ENCODE data around the gene ZDHHC12. TPM values are rescaled to one million over a fixed set of nuclear protein-coding genes. Genes with fewer than 3 reads are reported as not detected.

ZDHHC12 gene
- total RNA-seq, 1 donor from 2014 or later: 68.7 TPM

GRCh38 chr9:128731093-128731492, 7.2 kb upstream of the ZDHHC12 start:
- intact Hi-C loops (cut with micrococcal nuclease): no loop called here

- intact Hi-C loops (cut with micrococcal nuclease): loop anchor here (10.0 kb wide), 1 partner anchor 305 kb away; the partner anchor contains the start of gene MIGA2
These were observed 6.0 kb upstream of the ZDHHC12 start for GRCh38 chr9:128729766-128730517.

DNA sequence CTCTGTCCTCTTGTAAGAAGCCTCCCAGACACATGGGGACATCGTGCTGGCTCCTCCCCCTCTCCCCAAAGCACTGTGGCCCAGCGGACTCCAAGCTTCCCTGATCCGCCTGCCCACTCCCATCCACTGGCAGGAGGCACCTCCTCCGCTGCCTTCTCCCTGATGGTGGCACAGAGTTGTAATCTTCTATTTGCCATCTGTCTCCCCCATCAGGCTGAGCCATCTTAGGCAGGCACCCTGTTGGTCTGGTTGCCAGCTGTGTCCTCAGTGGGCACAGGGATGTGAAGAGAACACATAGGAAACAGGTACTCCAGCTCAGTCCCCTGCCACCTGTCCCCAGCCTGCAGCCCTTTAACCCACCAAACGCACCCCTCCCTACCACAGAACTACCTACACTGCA, 5.4 kb upstream of the ZDHHC12 start:
- intact Hi-C loops (cut with micrococcal nuclease): loop anchor here (10.0 kb wide), 1 partner anchor 305 kb away; the partner anchor contains the start of gene MIGA2

DNA sequence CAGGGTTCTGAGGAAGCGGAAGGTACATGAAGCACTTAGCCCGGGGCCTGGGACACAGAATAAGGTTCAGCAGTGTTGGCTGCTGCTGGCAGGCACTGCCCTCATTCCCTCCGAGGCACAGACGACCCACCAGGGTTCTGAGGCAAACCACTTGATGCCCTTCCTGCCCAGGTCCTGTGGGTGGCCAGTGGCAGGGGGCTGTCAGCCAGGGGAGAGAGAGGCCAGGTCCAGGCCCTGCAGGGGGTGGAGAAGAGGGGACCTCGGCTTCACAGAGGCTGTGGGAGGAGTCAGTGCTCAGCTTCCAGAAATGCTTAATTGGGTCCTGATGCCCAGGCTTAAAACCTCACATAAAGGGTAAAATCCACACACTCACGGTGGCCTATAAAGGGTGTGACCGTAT, 4.4 kb upstream of the ZDHHC12 start:
- intact Hi-C loops (cut with micrococcal nuclease): loop anchor here (10.0 kb wide), 1 partner anchor 307 kb away; the partner anchor contains the start of gene MIGA2

DNA sequence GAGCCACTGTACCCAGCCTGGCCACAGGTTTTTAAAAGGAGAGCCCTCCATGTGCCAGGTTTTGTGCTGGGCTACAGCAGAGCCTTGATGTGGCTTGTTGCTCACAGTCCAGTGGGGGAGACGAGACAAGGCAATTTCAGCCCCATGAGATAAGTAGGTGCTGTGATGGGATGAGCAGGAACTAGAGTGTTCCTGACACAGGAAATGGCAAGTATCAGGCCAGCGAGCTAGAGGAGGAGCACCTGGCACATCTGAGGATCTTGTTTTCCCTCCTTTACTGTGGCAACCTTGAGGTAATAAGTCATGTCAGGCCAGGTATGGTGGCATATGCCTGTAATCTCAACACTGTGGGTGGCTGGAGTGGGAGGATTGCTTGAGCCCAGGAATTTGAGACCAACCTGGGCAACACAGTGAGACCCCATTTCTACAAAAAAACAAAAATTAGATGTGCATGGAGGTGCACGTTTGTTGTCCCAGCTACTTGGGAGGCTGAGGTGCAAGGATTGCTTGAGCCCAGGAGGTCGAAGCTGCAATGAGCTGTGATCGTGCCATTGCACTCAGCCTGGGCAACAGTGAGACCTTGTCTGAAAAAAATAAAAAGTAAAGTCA, 3.8 kb upstream of the ZDHHC12 start:
- intact Hi-C loops (cut with micrococcal nuclease): loop anchor here (10.0 kb wide), 1 partner anchor 307 kb away; the partner anchor contains the start of gene MIGA2

DNA sequence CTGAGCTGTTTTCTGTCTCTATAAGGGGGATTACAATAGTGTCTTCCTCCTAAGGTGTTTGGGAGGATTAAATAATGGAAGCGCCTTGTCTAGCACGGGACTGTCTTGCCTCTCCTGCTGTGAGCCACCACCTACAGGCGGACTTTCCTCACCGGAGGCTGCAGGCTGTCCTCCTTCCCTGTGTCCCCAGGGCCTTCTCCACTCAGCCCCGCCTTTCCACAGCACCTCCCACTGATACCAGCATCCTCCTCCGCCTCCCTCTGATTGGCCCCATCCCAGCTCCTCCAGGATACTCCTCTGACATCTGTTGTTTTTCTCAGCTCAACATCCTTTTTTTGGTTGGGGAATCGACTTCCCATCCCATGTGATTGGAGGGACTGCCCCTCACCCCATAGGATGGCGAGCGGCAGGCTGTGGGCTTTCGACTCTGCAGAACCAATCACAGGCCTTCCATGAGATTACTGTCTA, 851 bp upstream of the ZDHHC12 start:
- intact Hi-C loops (cut with micrococcal nuclease): loop anchor here (1.0 to 10.0 kb wide), 8 partner anchors 36 to 310 kb away; partner anchors contain the start of genes DYNC2I2, ENDOG, LRRC8A and MIGA2

DNA sequence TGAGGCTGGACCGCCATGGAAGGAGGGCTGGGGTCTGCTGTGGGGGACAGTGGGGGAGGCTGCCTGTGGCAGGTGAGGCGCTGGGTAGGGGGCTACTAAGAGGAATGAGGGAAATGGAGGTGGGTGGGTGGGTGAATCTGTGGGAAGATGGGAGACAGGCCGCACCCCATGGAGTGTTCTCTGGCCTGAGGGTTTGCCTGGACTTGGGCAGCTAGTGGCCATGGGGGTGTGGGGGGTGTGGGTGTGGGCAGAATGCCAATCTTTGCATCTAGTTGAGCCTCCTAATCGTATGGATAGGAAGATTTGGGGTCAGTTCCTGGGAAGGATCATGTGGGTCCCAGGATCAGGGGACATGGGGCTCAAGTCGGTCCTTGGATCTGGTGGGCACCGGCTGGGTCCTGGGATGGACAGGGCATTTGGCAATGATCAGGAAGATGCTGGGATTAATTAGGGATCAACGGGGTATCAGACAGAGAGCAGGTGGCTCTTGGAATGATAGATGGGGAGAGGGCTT, 518 bp downstream of the ZDHHC12 start:
- intact Hi-C loops (cut with micrococcal nuclease): loop anchor here (10.0 kb wide), 1 partner anchor 311 kb away; the partner anchor contains the start of gene MIGA2

DNA sequence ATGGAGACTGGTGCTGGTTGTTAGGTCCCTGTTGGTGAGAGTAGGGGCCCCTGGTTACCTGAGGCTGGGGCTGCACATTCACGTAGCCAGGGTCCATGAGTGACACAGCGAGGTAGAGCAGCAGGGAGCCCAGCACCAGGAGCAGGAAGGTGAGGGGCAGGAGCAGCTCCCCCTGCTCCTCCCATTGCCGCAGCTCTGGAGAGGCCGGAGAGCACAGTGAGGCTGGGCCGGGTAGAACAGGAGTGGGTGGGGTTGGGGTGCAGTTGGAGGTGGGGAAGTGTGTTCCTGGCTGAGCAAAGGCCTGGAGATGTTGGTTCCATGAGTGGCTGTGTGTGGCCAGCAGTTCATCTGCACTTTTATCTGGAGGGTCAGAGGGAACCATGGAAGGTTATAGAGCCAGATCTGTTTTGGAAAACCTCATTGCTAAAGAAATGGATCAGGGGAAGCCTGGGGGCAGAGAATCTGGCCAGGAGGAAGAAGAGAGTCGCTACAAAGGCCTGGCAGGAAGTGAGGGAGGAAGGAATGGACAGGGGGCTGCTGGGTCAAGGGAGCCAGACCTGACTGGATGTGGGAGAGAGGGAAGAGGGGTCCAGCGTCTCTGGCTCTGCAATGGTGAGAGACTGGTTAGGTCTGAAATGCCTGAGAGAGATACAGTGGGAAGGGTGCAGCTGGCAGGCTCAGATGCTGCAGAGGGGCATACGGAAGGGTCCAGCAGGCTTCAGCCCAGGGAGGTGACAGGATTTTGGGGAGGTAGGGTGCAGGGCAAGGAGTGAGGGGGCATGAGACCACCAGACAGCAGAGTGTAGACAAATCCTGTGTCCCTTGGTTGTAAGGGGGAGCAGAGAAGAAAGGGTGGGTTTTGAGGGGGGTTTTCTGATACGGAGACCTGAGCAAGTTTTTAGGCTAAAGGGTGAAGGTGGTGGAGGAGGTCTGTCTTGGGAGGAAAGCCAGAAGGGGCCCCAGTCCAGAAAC, 1.3 kb downstream of the ZDHHC12 start:
- intact Hi-C loops (cut with micrococcal nuclease): loop anchor here (10.0 kb wide), 1 partner anchor 312 kb away; the partner anchor contains the start of gene MIGA2

DNA sequence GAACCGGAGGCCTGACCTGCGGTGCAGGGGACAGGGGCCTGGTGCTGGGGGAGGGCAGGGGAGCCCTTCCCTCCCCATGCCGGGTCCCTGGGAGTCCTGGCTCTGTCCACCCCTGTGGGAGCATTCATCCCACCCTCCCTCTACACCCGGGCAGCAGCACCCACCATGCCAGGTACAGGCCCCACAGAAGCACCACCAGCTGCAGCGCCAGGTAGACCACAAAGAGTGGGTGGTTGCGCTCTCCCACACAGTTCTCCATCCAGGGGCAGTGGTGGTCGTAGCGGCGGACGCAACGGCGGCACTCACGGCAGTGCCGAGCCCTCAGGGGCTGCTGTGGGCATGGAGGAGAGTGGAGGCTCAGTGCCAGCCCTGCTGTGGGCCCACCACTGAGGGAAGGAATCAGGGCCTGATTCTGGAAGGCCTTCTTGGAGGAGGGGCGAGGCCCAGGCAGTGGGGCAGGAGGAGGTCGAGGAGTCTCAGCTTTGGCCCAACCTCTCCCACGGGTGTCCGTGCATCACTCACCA, 2.4 kb downstream of the ZDHHC12 start:
- intact Hi-C loops (cut with micrococcal nuclease): loop anchor here (10.0 kb wide), 1 partner anchor 313 kb away; the partner anchor contains the start of gene MIGA2

DNA sequence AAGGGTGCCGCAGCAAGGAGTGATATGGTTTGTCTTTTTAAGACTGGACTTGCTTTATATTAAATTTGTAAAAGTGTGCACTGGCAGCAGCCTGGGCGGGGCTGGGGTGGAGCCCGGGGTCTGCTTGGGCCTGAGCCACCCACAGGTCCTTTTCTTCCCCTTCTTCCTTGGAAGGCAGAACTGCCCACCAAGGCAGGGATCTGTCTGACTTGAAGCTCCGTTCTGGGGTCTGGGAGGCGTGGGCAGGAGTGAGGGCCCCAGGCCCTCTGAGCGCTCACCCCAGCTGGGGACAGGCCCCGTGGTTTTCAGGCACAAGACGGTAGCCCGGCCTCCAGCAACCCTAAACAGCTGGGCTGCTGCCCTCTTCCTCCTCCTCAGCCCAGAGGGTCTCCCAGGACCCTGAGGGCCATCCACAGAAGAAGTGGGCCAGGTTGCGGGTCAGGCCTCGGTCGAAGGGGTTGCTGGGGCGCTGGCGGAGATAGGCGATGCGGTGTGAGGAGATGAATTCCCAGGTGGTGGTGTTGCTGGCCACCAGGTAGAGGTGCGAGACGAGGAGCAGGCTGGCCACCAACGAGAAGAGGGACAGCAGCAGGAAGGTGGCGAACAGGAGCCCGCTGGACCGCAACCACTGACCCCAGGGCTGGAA, 3.0 kb downstream of the ZDHHC12 start:
- intact Hi-C loops (cut with micrococcal nuclease): loop anchor here (10.0 kb wide), 1 partner anchor 314 kb away; the partner anchor contains the start of gene MIGA2

- intact Hi-C loops (cut with micrococcal nuclease): loop anchor here (10.0 kb wide), 1 partner anchor 315 kb away; the partner anchor contains the start of gene MIGA2
These were observed 3.9 kb downstream of the ZDHHC12 start for GRCh38 chr9:128719919-128720605.

GRCh38 chr9:128718475-128718874, 5.5 kb downstream of the ZDHHC12 start:
- intact Hi-C loops (cut with micrococcal nuclease): no loop called here

- intact Hi-C loops (cut with micrococcal nuclease): no loop called here
These were observed 5.9 kb downstream of the ZDHHC12 start for GRCh38 chr9:128718047-128718446.

- intact Hi-C loops (cut with micrococcal nuclease): no loop called here
These were observed 7.2 kb downstream of the ZDHHC12 start for GRCh38 chr9:128716581-128717254.

GRCh38 chr9:128715436-128715750, 8.5 kb downstream of the ZDHHC12 start:
- intact Hi-C loops (cut with micrococcal nuclease): no loop called here

- intact Hi-C loops (cut with micrococcal nuclease): no loop called here
These were observed 9.1 kb downstream of the ZDHHC12 start for GRCh38 chr9:128714586-128715435.

- intact Hi-C loops (cut with micrococcal nuclease): no loop called here
These were observed 9.9 kb downstream of the ZDHHC12 start for GRCh38 chr9:128713941-128714573.

All from T-helper 2 cell treated with Interferon-gamma antibody and Interleukin-4, amounts not matched to agents 100 ng/mL and 5 ng/mL, for 36 hours (primary cell).